H9 (cell line): ENCODE measurements around the gene ROBO2. TPM values are rescaled to one million over a fixed set of nuclear protein-coding genes. Genes with fewer than 3 reads are reported as not detected.

Experiments used
- DNase-seq: peaks from one replicate; pipeline ENCODE4 v3.0.0-alpha.2; 2017
- H2AFZ ChIP-seq: one replicate; pipeline ENCODE4 v1.6.1; 2013; ENCODE audit warnings: mild to moderate bottlenecking, low read length, control low read depth, moderate library complexity
- H2AK5ac ChIP-seq: 2 replicates; pipeline ENCODE4 v1.6.1; 2013; ENCODE audit warnings: low read length, control low read depth, mixed read lengths; ENCODE audit not compliant: insufficient read length
- H2BK120ac ChIP-seq: one replicate; pipeline ENCODE4 v1.6.1; 2013; ENCODE audit warnings: low read depth, mild to moderate bottlenecking, low read length, control low read depth, inconsistent platforms; ENCODE audit not compliant: poor library complexity, severe bottlenecking
- H2BK12ac ChIP-seq: 2 replicates; pipeline ENCODE4 v1.6.1; 2013; ENCODE audit warnings: low read length, control low read depth, mixed read lengths, low read depth; ENCODE audit not compliant: insufficient read length
- H2BK15ac ChIP-seq: 2 replicates; pipeline ENCODE4 v1.6.1; 2013; ENCODE audit warnings: low read depth, low read length, control low read depth
- H2BK20ac ChIP-seq: one replicate; pipeline ENCODE4 v1.6.1; 2013; ENCODE audit warnings: low read depth, mild to moderate bottlenecking, low read length, control low read depth, inconsistent platforms; ENCODE audit not compliant: poor library complexity, severe bottlenecking
- H2BK5ac ChIP-seq: 2 replicates; pipeline ENCODE4 v1.6.1; 2013; ENCODE audit warnings: low read length, control low read depth, mixed read lengths; ENCODE audit not compliant: insufficient read length
- H3K14ac ChIP-seq: 2 replicates; pipeline ENCODE4 v1.6.1; 2013; ENCODE audit warnings: low read length, control low read depth; ENCODE audit not compliant: insufficient read depth
- H3K18ac ChIP-seq: 2 replicates; pipeline ENCODE4 v1.6.1; 2013; ENCODE audit warnings: low read depth, mild to moderate bottlenecking, mixed read lengths, low read length, control low read depth; ENCODE audit not compliant: insufficient read length
- H3K23ac ChIP-seq: 2 replicates; pipeline ENCODE4 v1.6.1; 2013; ENCODE audit warnings: low read length, control low read depth, mixed read lengths, low read depth; ENCODE audit not compliant: insufficient read length
- H3K23me2 ChIP-seq: 2 replicates; pipeline ENCODE4 v1.6.1; 2013; ENCODE audit warnings: low read depth, mild to moderate bottlenecking, mixed read lengths, low read length, control low read depth; ENCODE audit not compliant: insufficient read length, poor library complexity, severe bottlenecking
- H3K27ac ChIP-seq: 2 replicates; pipeline ENCODE4 v1.5.1; 2013; ENCODE audit warnings: low read length, control low read depth, mixed read lengths, low read depth; ENCODE audit not compliant: insufficient read length
- H3K27me3 ChIP-seq: 2 replicates; pipeline ENCODE4 v1.6.1; 2013; ENCODE audit warnings: low read length, control low read depth, inconsistent platforms; ENCODE audit not compliant: insufficient read depth
- H3K4ac ChIP-seq: 2 replicates; pipeline ENCODE4 v1.6.1; 2013; ENCODE audit warnings: low read depth, mild to moderate bottlenecking, control low read depth, inconsistent platforms, low read length, moderate library complexity
- H3K4me1 ChIP-seq: 2 replicates; pipeline ENCODE4 v1.6.1; 2013; ENCODE audit warnings: low read length, control low read depth, inconsistent platforms; ENCODE audit not compliant: insufficient read depth
- H3K4me2 ChIP-seq: 2 replicates; pipeline ENCODE4 v1.6.1; 2013; ENCODE audit warnings: low read length, control low read depth, mixed read lengths; ENCODE audit not compliant: insufficient read length, insufficient read depth
- H3K56ac ChIP-seq: 2 replicates; pipeline ENCODE4 v1.6.1; 2013; ENCODE audit warnings: low read depth, mild to moderate bottlenecking, mixed read lengths, low read length, control low read depth; ENCODE audit not compliant: insufficient read length
- H3K79me1 ChIP-seq: 2 replicates; pipeline ENCODE4 v1.6.1; 2013; ENCODE audit warnings: low read depth, mild to moderate bottlenecking, moderate library complexity, low read length, control low read depth, inconsistent platforms; ENCODE audit not compliant: insufficient read depth, poor library complexity, severe bottlenecking
- H3K79me2 ChIP-seq: 2 replicates; pipeline ENCODE4 v1.6.1; 2013; ENCODE audit warnings: low read length, control low read depth, inconsistent platforms; ENCODE audit not compliant: insufficient read depth
- H3K9ac ChIP-seq: 2 replicates; pipeline ENCODE4 v1.6.1; 2013; ENCODE audit warnings: low read length, control low read depth, mixed read lengths; ENCODE audit not compliant: insufficient read length; ENCODE audit errors: extremely low read depth
- H3K9me3 ChIP-seq: one replicate; pipeline ENCODE4 v1.6.1; 2013; ENCODE audit warnings: low read depth, low read length, inconsistent platforms; ENCODE audit not compliant: control insufficient read depth
- H3T11ph ChIP-seq: one replicate; pipeline ENCODE4 v1.6.1; 2013; ENCODE audit warnings: mild to moderate bottlenecking, low read length, control low read depth, inconsistent platforms
- H4K20me1 ChIP-seq: one replicate; pipeline ENCODE4 v1.6.1; 2013; ENCODE audit not compliant: control insufficient read depth, insufficient read length, insufficient read depth
- H4K5ac ChIP-seq: 2 replicates; pipeline ENCODE4 v1.6.1; 2013; ENCODE audit warnings: low read depth, mild to moderate bottlenecking, mixed read lengths, low read length, control low read depth; ENCODE audit not compliant: insufficient read length
- H4K8ac ChIP-seq: replicated peaks from 2 replicates; pipeline ENCODE4 v1.6.1; 2013; ENCODE audit warnings: low read length, control low read depth, mixed read lengths, low read depth; ENCODE audit not compliant: insufficient read length
- H4K91ac ChIP-seq: 2 replicates; pipeline ENCODE4 v1.6.1; 2013; ENCODE audit warnings: low read depth, mild to moderate bottlenecking, moderate library complexity, mixed read lengths, low read length, control low read depth; ENCODE audit not compliant: insufficient read length
- H3K27ac Mint-ChIP-seq, 3 experiments: 2 replicates in 2 of 3; 3 replicates in 1 of 3; pipeline ENCODE4 v1.8.0; 2020 to 2021; ENCODE audit warnings: mixed read lengths in 3 of 3, mild to moderate bottlenecking in 1 of 3, moderate library complexity in 1 of 3
- H3K27me3 Mint-ChIP-seq: 2 replicates; pipeline ENCODE4 v1.8.0; 2021; ENCODE audit warnings: low read depth, mild to moderate bottlenecking, moderate library complexity, mixed read lengths
- H3K36me3 Mint-ChIP-seq, 3 experiments: 2 replicates in 2 of 3; 3 replicates in 1 of 3; pipeline ENCODE4 v1.8.0; 2020 to 2021; ENCODE audit warnings: low read depth in 3 of 3, mixed read lengths in 3 of 3; ENCODE audit not compliant: insufficient read depth in 1 of 3
- H3K4me1 Mint-ChIP-seq, 2 experiments: 2 replicates each; pipeline ENCODE4 v1.8.0; 2020; ENCODE audit warnings: mixed read lengths in 2 of 2
- H3K4me3 Mint-ChIP-seq, 2 experiments: 2 replicates in 1 of 2; 3 replicates in 1 of 2; pipeline ENCODE4 v1.8.0; 2020 to 2021; ENCODE audit warnings: mild to moderate bottlenecking in 2 of 2, mixed read lengths in 2 of 2, moderate library complexity in 1 of 2
- H3K9me3 Mint-ChIP-seq, 2 experiments: 2 replicates in 1 of 2; 3 replicates in 1 of 2; pipeline ENCODE4 v1.8.0; 2020; ENCODE audit warnings: mild to moderate bottlenecking in 2 of 2, mixed read lengths in 2 of 2, moderate library complexity in 1 of 2
- WGBS: extraction: QIAGEN DNeasy Blood & Tissue Kit; methylation state at CpG from one replicate; pipeline ENCODE4 v1.1.7; 2013; ENCODE audit warnings: missing lambda C conversion rate, low lambda C conversion rate, mixed read lengths; ENCODE audit not compliant: insufficient read length; ENCODE audit errors: extremely low coverage; 5-methylcytosine and 5-hydroxymethylcytosine counted together
- total RNA-seq: library from RNA; stranded (reverse); gene quantifications from 2 replicates; pipeline ENCODE4 v1.2.1, GENCODE V29; 2021
- TF ChIP-seq, protein P1 (sequence below): fragments of 200-600 bp; sonication (generic); conservative IDR thresholded peaks from 3 replicates; pipeline ENCODE4 v1.8.0; 2021; ENCODE audit warnings: antibody characterized with exemption, mild to moderate bottlenecking

The ROBO2 gene
- total RNA-seq, 1 experiment from 2014 or later = 2.3 TPM

DNA sequence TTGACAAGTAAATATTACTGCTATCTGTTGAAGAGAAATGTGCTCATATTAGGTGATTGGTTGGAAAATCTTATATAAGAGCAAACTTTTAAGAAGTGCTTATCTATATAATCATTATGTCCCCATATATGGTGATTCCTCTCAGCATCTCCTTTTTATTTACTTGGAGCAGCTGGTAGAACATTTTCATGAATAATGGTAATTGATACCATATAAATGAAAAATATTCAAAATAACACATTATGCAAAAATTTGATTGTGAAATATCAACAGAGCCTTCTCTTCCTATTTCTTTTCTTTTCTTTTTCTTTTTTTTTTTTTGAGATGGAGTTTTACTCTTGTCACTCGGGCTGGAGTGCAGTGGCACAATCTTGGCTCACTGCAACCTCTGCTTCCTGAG lies 56.2 kb downstream of the ROBO2 start:
- H3K4me1 Mint-ChIP-seq = peaks cover 7 to 8% of the 10 kb centered on the region in 2 experiments; a peak in 3 of 4 replicates
- H3T11ph ChIP-seq = no peak overlapping the region
- no peak overlapping the region for H3K18ac ChIP-seq
- H2AFZ ChIP-seq = no peak overlapping the region
- TF ChIP-seq, protein P1, sequence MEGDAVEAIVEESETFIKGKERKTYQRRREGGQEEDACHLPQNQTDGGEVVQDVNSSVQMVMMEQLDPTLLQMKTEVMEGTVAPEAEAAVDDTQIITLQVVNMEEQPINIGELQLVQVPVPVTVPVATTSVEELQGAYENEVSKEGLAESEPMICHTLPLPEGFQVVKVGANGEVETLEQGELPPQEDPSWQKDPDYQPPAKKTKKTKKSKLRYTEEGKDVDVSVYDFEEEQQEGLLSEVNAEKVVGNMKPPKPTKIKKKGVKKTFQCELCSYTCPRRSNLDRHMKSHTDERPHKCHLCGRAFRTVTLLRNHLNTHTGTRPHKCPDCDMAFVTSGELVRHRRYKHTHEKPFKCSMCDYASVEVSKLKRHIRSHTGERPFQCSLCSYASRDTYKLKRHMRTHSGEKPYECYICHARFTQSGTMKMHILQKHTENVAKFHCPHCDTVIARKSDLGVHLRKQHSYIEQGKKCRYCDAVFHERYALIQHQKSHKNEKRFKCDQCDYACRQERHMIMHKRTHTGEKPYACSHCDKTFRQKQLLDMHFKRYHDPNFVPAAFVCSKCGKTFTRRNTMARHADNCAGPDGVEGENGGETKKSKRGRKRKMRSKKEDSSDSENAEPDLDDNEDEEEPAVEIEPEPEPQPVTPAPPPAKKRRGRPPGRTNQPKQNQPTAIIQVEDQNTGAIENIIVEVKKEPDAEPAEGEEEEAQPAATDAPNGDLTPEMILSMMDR = no peak
- no peak overlapping the region for H4K91ac ChIP-seq
- H3K9me3 ChIP-seq = no peaks in the 10 kb centered on the region
- no peak overlapping the region for H3K4me3 Mint-ChIP-seq
- H3K27ac ChIP-seq = no peak overlapping the region
- no peak overlapping the region for H3K4ac ChIP-seq
- peaks cover 5% of the 10 kb centered on the region; the same call in 1 of the 2 replicates for H3K4me1 ChIP-seq
- H3K27me3 ChIP-seq = no peaks in the 10 kb centered on the region
- DNase-seq = no peak
- no peak overlapping the region for H4K5ac ChIP-seq
- H3K27ac Mint-ChIP-seq = no peak overlapping the region
- no peak overlapping the region for H2AK5ac ChIP-seq
- no peak overlapping the region for H3K23ac ChIP-seq
- no peaks in the 10 kb centered on the region for H3K9me3 Mint-ChIP-seq
- H2BK120ac ChIP-seq = no peak overlapping the region
- H3K4me2 ChIP-seq = no peak overlapping the region
- no peaks in the 10 kb centered on the region for H3K27me3 Mint-ChIP-seq
- no peak overlapping the region for H2BK20ac ChIP-seq
- H3K79me2 ChIP-seq = no peaks in the 10 kb centered on the region
- H3K36me3 Mint-ChIP-seq = peaks cover 0 to 5% (median 3%) of the 10 kb centered on the region in 3 experiments; a peak in 2 of 7 replicates
- no peak overlapping the region for H2BK15ac ChIP-seq
- no peak overlapping the region for H2BK12ac ChIP-seq
- no peak overlapping the region for H4K8ac ChIP-seq
- no peak overlapping the region for H3K56ac ChIP-seq
- H3K79me1 ChIP-seq = no peaks in the 10 kb centered on the region
- WGBS = no CpG with 5 or more reads among the region's 1 CpG
- no peak overlapping the region for H3K14ac ChIP-seq
- no peak overlapping the region for H3K9ac ChIP-seq
- H4K20me1 ChIP-seq = no peaks in the 10 kb centered on the region
- H2BK5ac ChIP-seq = no peak overlapping the region
- H3K23me2 ChIP-seq = no peaks in the 10 kb centered on the region
